HEK293 (cell line): ENCODE measurements around the gene ST7.

Source experiments
- CTCF ChIA-PET: fragments of 350-600 bp; formaldehyde crosslinking; extraction: SDS; loops from one replicate; lab custom pipeline; 2021; ENCODE audit warnings: antibody characterized with exemption; lab: Yijun Ruan, JAX
- POLR2A ChIA-PET: fragments of 300-600 bp; formaldehyde crosslinking; extraction: SDS; loops from one replicate; lab custom pipeline; 2020; ENCODE audit warnings: antibody characterized with exemption, inconsistent platforms; lab: Yijun Ruan, JAX
- H3K27ac ChIP-seq: fragments of 200-500 bp; sonication (Bioruptor generic); 2 replicates; pipeline ENCODE4 v1.5.1; 2014; ENCODE audit warnings: low read depth, low read length, control low read depth, inconsistent platforms; ENCODE audit errors: extremely low read depth
- H3K36me3 ChIP-seq, 2 experiments: fragments of 200-500 bp in 1 of 2; sonication (Bioruptor generic) in 1 of 2; 1 replicate in 1 of 2; 2 replicates in 1 of 2; pipeline ENCODE4 v1.5.1; 2014 to 2017; ENCODE audit warnings: inconsistent platforms in 2 of 2, low read length in 2 of 2; ENCODE audit not compliant: control insufficient read depth in 2 of 2, insufficient read depth in 1 of 2
- H3K4me1 ChIP-seq: fragments of 200-500 bp; sonication (Bioruptor generic); 2 replicates; pipeline ENCODE4 v1.5.1; 2014; ENCODE audit warnings: mild to moderate bottlenecking, low read length, inconsistent platforms; ENCODE audit not compliant: control insufficient read depth, insufficient read depth
- H3K4me3 ChIP-seq: 2 replicates; pipeline ENCODE4 v1.5.1; 2011; ENCODE audit warnings: low read depth, mild to moderate bottlenecking, control low read depth, low read length, moderate library complexity
- H3K9me3 ChIP-seq: fragments of 200-500 bp; sonication (Bioruptor generic); 2 replicates; pipeline ENCODE4 v1.5.1; 2014; ENCODE audit warnings: low read depth, low read length, inconsistent platforms; ENCODE audit not compliant: control insufficient read depth, insufficient read depth
- CTCF ChIP-seq: fragments of 450-650 bp; formaldehyde crosslinking; IDR thresholded peaks from 2 replicates; pipeline ENCODE4 v1.5.1; 2016; ENCODE audit warnings: missing biosample characterization, missing genetic modification characterization
- EGR2 ChIP-seq: fragments of 450-650 bp; formaldehyde crosslinking; IDR thresholded peaks from 2 replicates; pipeline ENCODE4 v1.5.1; 2016; ENCODE audit warnings: low read depth, missing biosample characterization, missing genetic modification characterization
- KLF1 ChIP-seq: fragments of 450-650 bp; formaldehyde crosslinking; IDR thresholded peaks from 2 replicates; pipeline ENCODE4 v1.5.1; 2016; ENCODE audit warnings: missing biosample characterization, missing genetic modification characterization
- PRDM1 ChIP-seq: fragments of 450-650 bp; formaldehyde crosslinking; IDR thresholded peaks from 2 replicates; pipeline ENCODE4; 2016; ENCODE audit warnings: missing biosample characterization, missing genetic modification characterization
- REST ChIP-seq: fragments of 450-650 bp; formaldehyde crosslinking; IDR thresholded peaks from 2 replicates; pipeline ENCODE4 v1.5.1; 2016; ENCODE audit warnings: missing biosample characterization, missing genetic modification characterization
- TSHZ1 ChIP-seq: fragments of 450-650 bp; formaldehyde crosslinking; IDR thresholded peaks from 2 replicates; pipeline ENCODE4 v1.5.1; 2016; ENCODE audit warnings: missing biosample characterization, missing genetic modification characterization, borderline replicate concordance
- ZBTB7A ChIP-seq: fragments of 450-650 bp; formaldehyde crosslinking; IDR thresholded peaks from 2 replicates; pipeline ENCODE4 v1.5.1; 2016; ENCODE audit warnings: low read depth, missing biosample characterization, missing genetic modification characterization
- ZNF114 ChIP-seq: fragments of 450-650 bp; formaldehyde crosslinking; IDR thresholded peaks from 2 replicates; pipeline ENCODE4 v1.5.0; 2017; ENCODE audit warnings: missing biosample characterization, missing genetic modification characterization
- ZNF19 ChIP-seq: fragments of 450-650 bp; formaldehyde crosslinking; IDR thresholded peaks from 2 replicates; pipeline ENCODE4; 2016; ENCODE audit warnings: missing biosample characterization, missing genetic modification characterization, low read depth
- ZNF239 ChIP-seq: fragments of 450-650 bp; formaldehyde crosslinking; IDR thresholded peaks from 2 replicates; pipeline ENCODE4 v1.5.1; 2016; ENCODE audit warnings: missing biosample characterization, missing genetic modification characterization
- ZNF292 ChIP-seq: fragments of 450-650 bp; formaldehyde crosslinking; IDR thresholded peaks from 2 replicates; pipeline ENCODE4 v1.5.1; 2016; ENCODE audit warnings: low read depth, missing biosample characterization, missing genetic modification characterization, borderline replicate concordance
- ZNF518A ChIP-seq: fragments of 450-650 bp; formaldehyde crosslinking; conservative IDR thresholded peaks from 2 replicates; pipeline ENCODE4 v1.5.1; 2016; ENCODE audit warnings: low read depth, missing biosample characterization, missing genetic modification characterization
- ZNF544 ChIP-seq: fragments of 450-650 bp; formaldehyde crosslinking; IDR thresholded peaks from 2 replicates; pipeline ENCODE4 v1.5.0; 2017; ENCODE audit warnings: missing biosample characterization, missing genetic modification characterization
- ZNF629 ChIP-seq: fragments of 450-650 bp; formaldehyde crosslinking; IDR thresholded peaks from 2 replicates; pipeline ENCODE4 v1.5.1; 2017; ENCODE audit warnings: missing biosample characterization, missing genetic modification characterization
- ZNF654 ChIP-seq: fragments of 450-650 bp; formaldehyde crosslinking; IDR thresholded peaks from 2 replicates; pipeline ENCODE4 v1.5.1; 2016; ENCODE audit warnings: low read depth, missing biosample characterization, missing genetic modification characterization
- ZNF658 ChIP-seq: fragments of 450-650 bp; formaldehyde crosslinking; IDR thresholded peaks from 2 replicates; pipeline ENCODE4; 2016; ENCODE audit warnings: missing biosample characterization, missing genetic modification characterization
- ZNF776 ChIP-seq: fragments of 450-650 bp; formaldehyde crosslinking; IDR thresholded peaks from 2 replicates; pipeline ENCODE4 v1.5.0; 2017; ENCODE audit warnings: missing biosample characterization, missing genetic modification characterization, borderline replicate concordance
- ZNF792 ChIP-seq: fragments of 450-650 bp; formaldehyde crosslinking; IDR thresholded peaks from 2 replicates; pipeline ENCODE4 v1.5.1; 2016; ENCODE audit warnings: missing biosample characterization, missing genetic modification characterization
- TF ChIP-seq, protein P1 (sequence below): fragments of 450-650 bp; formaldehyde crosslinking; IDR thresholded peaks from 2 replicates; pipeline ENCODE4 v1.5.1; 2016; ENCODE audit warnings: missing biosample characterization, missing genetic modification characterization

The ST7 gene

GRCh38 chr7:117218700-117219099, 265.4 kb downstream of the ST7 start (continued):
- TF ChIP-seq REST (tag by site-specific recombination) (no peak), KLF1 (tag by site-specific recombination) (no peak), ZNF292 (tag by site-specific recombination) (no peak), ZNF19 (tag by site-specific recombination) (no peak), ZNF658 (no peak)

- CTCF ChIA-PET: no interaction called here
- POLR2A ChIA-PET: no interaction called here
- Histone ChIP-seq H3K27ac (no peak overlapping the region), H3K4me3 (no peak overlapping the region), H3K4me1 (no peaks in the 10 kb centered on the region), H3K9me3 (no peaks in the 10 kb centered on the region), H3K36me3 (no peaks in the 10 kb centered on the region; a peak in 1 of 3 replicates)
- no peak for TF ChIP-seq ZNF239 (tag by site-specific recombination)
- no peak for TF ChIP-seq ZBTB7A
- TF ChIP-seq ZNF518A (tag by site-specific recombination): no peak
- TF ChIP-seq EGR2 (tag by site-specific recombination): no peak
- TF ChIP-seq, protein P1, sequence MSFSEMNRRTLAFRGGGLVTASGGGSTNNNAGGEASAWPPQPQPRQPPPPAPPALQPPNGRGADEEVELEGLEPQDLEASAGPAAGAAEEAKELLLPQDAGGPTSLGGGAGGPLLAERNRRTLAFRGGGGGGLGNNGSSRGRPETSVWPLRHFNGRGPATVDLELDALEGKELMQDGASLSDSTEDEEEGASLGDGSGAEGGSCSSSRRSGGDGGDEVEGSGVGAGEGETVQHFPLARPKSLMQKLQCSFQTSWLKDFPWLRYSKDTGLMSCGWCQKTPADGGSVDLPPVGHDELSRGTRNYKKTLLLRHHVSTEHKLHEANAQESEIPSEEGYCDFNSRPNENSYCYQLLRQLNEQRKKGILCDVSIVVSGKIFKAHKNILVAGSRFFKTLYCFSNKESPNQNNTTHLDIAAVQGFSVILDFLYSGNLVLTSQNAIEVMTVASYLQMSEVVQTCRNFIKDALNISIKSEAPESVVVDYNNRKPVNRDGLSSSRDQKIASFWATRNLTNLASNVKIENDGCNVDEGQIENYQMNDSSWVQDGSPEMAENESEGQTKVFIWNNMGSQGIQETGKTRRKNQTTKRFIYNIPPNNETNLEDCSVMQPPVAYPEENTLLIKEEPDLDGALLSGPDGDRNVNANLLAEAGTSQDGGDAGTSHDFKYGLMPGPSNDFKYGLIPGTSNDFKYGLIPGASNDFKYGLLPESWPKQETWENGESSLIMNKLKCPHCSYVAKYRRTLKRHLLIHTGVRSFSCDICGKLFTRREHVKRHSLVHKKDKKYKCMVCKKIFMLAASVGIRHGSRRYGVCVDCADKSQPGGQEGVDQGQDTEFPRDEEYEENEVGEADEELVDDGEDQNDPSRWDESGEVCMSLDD: no peak
- no peak for TF ChIP-seq ZNF114 (tag by site-specific recombination)
- no peak for TF ChIP-seq ZNF792 (tag by site-specific recombination)
- TF ChIP-seq ZNF654 (tag by site-specific recombination): no peak
- TF ChIP-seq ZNF629: no peak
- TF ChIP-seq CTCF (tag by site-specific recombination): no peak
- no peak for TF ChIP-seq PRDM1
- TF ChIP-seq ZNF544: no peak
- TF ChIP-seq TSHZ1 (tag by site-specific recombination): no peak
- no peak for TF ChIP-seq ZNF776 (tag by site-specific recombination)
Measured at GRCh38 chr7:117219485-117219884, 266.2 kb downstream of the ST7 start.
